PFSK-1 (cell line): ENCODE measurements around the gene MAT2A.

ENCODE experiments used
- POLR2AphosphoS5 ChIP-seq: IDR thresholded peaks from 2 replicates; pipeline ENCODE4 v1.6.1; 2012; ENCODE audit warnings: low read depth, mild to moderate bottlenecking, control low read depth, low read length, moderate library complexity
- TAF1 ChIP-seq: IDR thresholded peaks from 2 replicates; pipeline ENCODE4 v1.6.1; 2012; ENCODE audit warnings: low read length, control low read depth, borderline replicate concordance; ENCODE audit not compliant: insufficient read depth

GRCh38 chr2:85561280-85562212, 22.6 kb downstream of the MAT2A start, which contains the start of gene GGCX:
- TF ChIP-seq POLR2AphosphoS5: peak; percentile 92
- TF ChIP-seq TAF1: peak; percentile 80
